Neural progenitor cell (in vitro differentiated cells): ENCODE results near the gene PRPF18. TPM values are rescaled to one million over a fixed set of nuclear protein-coding genes. Genes with fewer than 3 reads are reported as not detected.

Source experiments
- DNase-seq: peaks from one replicate; pipeline ENCODE4 v3.0.0-alpha.2; 2016; ENCODE audit warnings: low spot score
- H2AFZ ChIP-seq: fragments of 200-600 bp; sonication (generic); replicated peaks from 2 replicates; pipeline ENCODE4 v1.6.1; 2016; ENCODE audit warnings: antibody characterized with exemption
- H3F3A ChIP-seq: fragments of 200-600 bp; sonication (generic); 2 replicates; pipeline ENCODE4 v1.6.1; 2016; ENCODE audit warnings: antibody characterized with exemption, low read depth
- H3K27ac ChIP-seq: fragments of 200-600 bp; sonication (generic); 2 replicates; pipeline ENCODE4 v1.5.1; 2016; ENCODE audit warnings: mild to moderate bottlenecking
- H3K27me3 ChIP-seq: fragments of 200-600 bp; sonication (generic); 2 replicates; pipeline ENCODE4 v1.6.1; 2016; ENCODE audit warnings: mild to moderate bottlenecking, moderate library complexity
- H3K36me3 ChIP-seq: fragments of 200-600 bp; sonication (generic); 2 replicates; pipeline ENCODE4 v1.5.1; 2016
- H3K4me1 ChIP-seq: fragments of 200-600 bp; sonication (generic); 2 replicates; pipeline ENCODE4 v1.6.1; 2016; ENCODE audit warnings: mixed run types
- H3K4me2 ChIP-seq: fragments of 200-600 bp; sonication (generic); 2 replicates; pipeline ENCODE4 v1.6.1; 2016
- H3K4me3 ChIP-seq: fragments of 200-600 bp; sonication (generic); 2 replicates; pipeline ENCODE4 v1.5.1; 2016
- H3K79me2 ChIP-seq: fragments of 200-600 bp; sonication (generic); 2 replicates; pipeline ENCODE4 v1.6.1; 2016; ENCODE audit warnings: low read depth
- H3K9ac ChIP-seq: fragments of 200-600 bp; sonication (generic); 2 replicates; pipeline ENCODE4 v1.6.1; 2016
- H3K9me3 ChIP-seq: fragments of 200-600 bp; sonication (generic); 2 replicates; pipeline ENCODE4 v1.5.1; 2016; ENCODE audit warnings: low read depth
- H4K20me1 ChIP-seq: fragments of 200-600 bp; sonication (generic); 2 replicates; pipeline ENCODE4 v1.6.1; 2016; ENCODE audit warnings: low read depth
- H3K27ac Mint-ChIP-seq: 3 replicates; pipeline ENCODE4 v1.8.0; 2021; ENCODE audit warnings: mixed read lengths
- H3K27me3 Mint-ChIP-seq: 2 replicates; pipeline ENCODE4 v1.8.0; 2022; ENCODE audit warnings: low read depth, mild to moderate bottlenecking, inconsistent platforms, moderate library complexity, mixed read lengths; ENCODE audit not compliant: insufficient read depth
- H3K36me3 Mint-ChIP-seq: 3 replicates; pipeline ENCODE4 v1.8.0; 2021; ENCODE audit warnings: mixed read lengths
- H3K4me1 Mint-ChIP-seq: 3 replicates; pipeline ENCODE4 v1.8.0; 2021; ENCODE audit warnings: mixed read lengths
- H3K4me3 Mint-ChIP-seq: 3 replicates; pipeline ENCODE4 v1.8.0; 2021; ENCODE audit warnings: mild to moderate bottlenecking, moderate library complexity, mixed read lengths
- H3K9me3 Mint-ChIP-seq: 3 replicates; pipeline ENCODE4 v1.8.0; 2020; ENCODE audit warnings: mixed read lengths
- EZH2 ChIP-seq: fragments of 200-600 bp; sonication (generic); IDR thresholded peaks from 2 replicates; pipeline ENCODE4 v1.6.1; 2017; ENCODE audit warnings: antibody characterized with exemption, mild to moderate bottlenecking, moderate library complexity
- EZH2phosphoT487 ChIP-seq: fragments of 200-600 bp; sonication (generic); IDR thresholded peaks from 2 replicates; pipeline ENCODE4 v1.6.1; 2017; ENCODE audit warnings: antibody characterized with exemption
- total RNA-seq: library from RNA; depleted of rRNA; stranded (reverse); fragments of >200 nt; gene quantifications from 2 replicates; pipeline ENCODE4 v1.2.3, GENCODE V29; 2015; ENCODE audit warnings: low replicate concordance
- TF ChIP-seq, protein P1 (sequence below): fragments of 200-600 bp; sonication (generic); IDR thresholded peaks from 2 replicates; pipeline ENCODE4 v1.5.1; 2017; ENCODE audit warnings: antibody characterized with exemption, mild to moderate bottlenecking

Gene PRPF18
- total RNA-seq, 1 donor from 2014 or later: 30.8 TPM

- no peaks in the 10 kb centered on the region for H3K27me3 ChIP-seq
- peaks cover 19% of the 10 kb centered on the region for H3K4me1 ChIP-seq
- no peak overlapping the region for H3K9ac ChIP-seq
- H4K20me1 ChIP-seq: no peaks in the 10 kb centered on the region
- Mint-ChIP-seq H3K4me3 (no peak overlapping the region), H3K9me3 (no peaks in the 10 kb centered on the region), H3K4me1 (peaks cover 14% of the 10 kb centered on the region), H3K27me3 (peaks cover 3% of the 10 kb centered on the region), H3K27ac (peak overlapping the region; percentile 95), H3K36me3 (peaks cover 21% of the 10 kb centered on the region)
- H3K27ac ChIP-seq: no peak overlapping the region
- no peak overlapping the region for H3K4me2 ChIP-seq
- no peak for TF ChIP-seq EZH2phosphoT487
- TF ChIP-seq, protein P1, sequence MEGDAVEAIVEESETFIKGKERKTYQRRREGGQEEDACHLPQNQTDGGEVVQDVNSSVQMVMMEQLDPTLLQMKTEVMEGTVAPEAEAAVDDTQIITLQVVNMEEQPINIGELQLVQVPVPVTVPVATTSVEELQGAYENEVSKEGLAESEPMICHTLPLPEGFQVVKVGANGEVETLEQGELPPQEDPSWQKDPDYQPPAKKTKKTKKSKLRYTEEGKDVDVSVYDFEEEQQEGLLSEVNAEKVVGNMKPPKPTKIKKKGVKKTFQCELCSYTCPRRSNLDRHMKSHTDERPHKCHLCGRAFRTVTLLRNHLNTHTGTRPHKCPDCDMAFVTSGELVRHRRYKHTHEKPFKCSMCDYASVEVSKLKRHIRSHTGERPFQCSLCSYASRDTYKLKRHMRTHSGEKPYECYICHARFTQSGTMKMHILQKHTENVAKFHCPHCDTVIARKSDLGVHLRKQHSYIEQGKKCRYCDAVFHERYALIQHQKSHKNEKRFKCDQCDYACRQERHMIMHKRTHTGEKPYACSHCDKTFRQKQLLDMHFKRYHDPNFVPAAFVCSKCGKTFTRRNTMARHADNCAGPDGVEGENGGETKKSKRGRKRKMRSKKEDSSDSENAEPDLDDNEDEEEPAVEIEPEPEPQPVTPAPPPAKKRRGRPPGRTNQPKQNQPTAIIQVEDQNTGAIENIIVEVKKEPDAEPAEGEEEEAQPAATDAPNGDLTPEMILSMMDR: peak; percentile 99
- H3F3A ChIP-seq: peaks cover 6% of the 10 kb centered on the region
- DNase-seq: peak; percentile 69
- no peak overlapping the region for H3K4me3 ChIP-seq
- no peaks in the 10 kb centered on the region for H3K36me3 ChIP-seq
- no peaks in the 10 kb centered on the region for H3K79me2 ChIP-seq
- no peak overlapping the region for H2AFZ ChIP-seq
- no peaks in the 10 kb centered on the region for H3K9me3 ChIP-seq
Measured at GRCh38 chr10:13659887-13660550, 73.3 kb downstream of the PRPF18 start.

GRCh38 chr10:13660551-13660920 lies 73.8 kb downstream of the PRPF18 start:
- H3K9me3 Mint-ChIP-seq: no peaks in the 10 kb centered on the region
- H3K4me3 Mint-ChIP-seq: no peak overlapping the region
- TF ChIP-seq EZH2phosphoT487: no peak
- TF ChIP-seq EZH2: no peak
- TF ChIP-seq, protein P1: no peak

GRCh38 chr10:13661256-13661655 lies 74.5 kb downstream of the PRPF18 start:
- no peak overlapping the region for H3K27ac Mint-ChIP-seq
- H3K4me3 Mint-ChIP-seq: no peak overlapping the region
- H3K4me1 ChIP-seq: peaks cover 19% of the 10 kb centered on the region
- no peaks in the 10 kb centered on the region for H3K36me3 ChIP-seq
- no peaks in the 10 kb centered on the region for H3K79me2 ChIP-seq
- H3K9me3 ChIP-seq: no peaks in the 10 kb centered on the region
- no peaks in the 10 kb centered on the region for H3K9me3 Mint-ChIP-seq
- H3K36me3 Mint-ChIP-seq: peaks cover 22% of the 10 kb centered on the region
- no peak overlapping the region for H3K4me2 ChIP-seq
- peaks cover 6% of the 10 kb centered on the region for H3F3A ChIP-seq
- peaks cover 14% of the 10 kb centered on the region for H3K4me1 Mint-ChIP-seq
- H3K27me3 ChIP-seq: no peaks in the 10 kb centered on the region
- H3K27me3 Mint-ChIP-seq: peaks cover 3% of the 10 kb centered on the region
- no peak overlapping the region for H3K4me3 ChIP-seq
- H4K20me1 ChIP-seq: no peaks in the 10 kb centered on the region
- peak overlapping the region; percentile 46 for H3K27ac ChIP-seq
- TF ChIP-seq EZH2: no peak
- TF ChIP-seq EZH2phosphoT487: no peak
- TF ChIP-seq, protein P1: no peak
- H3K9ac ChIP-seq: no peak overlapping the region
- peak; percentile 26 for DNase-seq
- H2AFZ ChIP-seq: no peak overlapping the region

More at GRCh38 chr10:13660551-13660920, 73.8 kb downstream of the PRPF18 start:
- DNase-seq: no peak
- Histone ChIP-seq H3K36me3 (no peaks in the 10 kb centered on the region), H3K9ac (no peak overlapping the region), H2AFZ (no peak overlapping the region), H3K79me2 (no peaks in the 10 kb centered on the region), H4K20me1 (no peaks in the 10 kb centered on the region), H3K4me3 (no peak overlapping the region), H3K9me3 (no peaks in the 10 kb centered on the region), H3K4me1 (peaks cover 19% of the 10 kb centered on the region), H3K27me3 (no peaks in the 10 kb centered on the region), H3F3A (peaks cover 6% of the 10 kb centered on the region), H3K4me2 (no peak overlapping the region), H3K27ac (peak overlapping the region; percentile 50)
- H3K27ac Mint-ChIP-seq: peak overlapping the region; percentile 95
- peaks cover 3% of the 10 kb centered on the region for H3K27me3 Mint-ChIP-seq
- H3K4me1 Mint-ChIP-seq: peaks cover 14% of the 10 kb centered on the region
- H3K36me3 Mint-ChIP-seq: peaks cover 25% of the 10 kb centered on the region
